Skin epidermis (tissue), 12 donors: Measurements from ENCODE around the gene CKMT1A.
"Not testable (repeated sequence)": the region's sequence is repeated elsewhere in the genome, so short reads cannot be mapped to it uniquely, and the experiment has no call there.

ENCODE experiments used
- H3K27ac ChIP-seq, 21 experiments: fragments of 200-600 bp; sonication (generic) in 11 of 21; one replicate each; pipeline ENCODE4 v1.5.0; 2020; ENCODE audit warnings: mild to moderate bottlenecking in 3 of 21, inconsistent platforms in 2 of 21, moderate library complexity in 2 of 21
- H3K4me3 ChIP-seq, 7 experiments: fragments of 200-600 bp; sonication (generic) in 2 of 7; one replicate each; pipeline ENCODE4 v1.5.0; 2020; ENCODE audit warnings: inconsistent platforms in 2 of 7, mild to moderate bottlenecking in 2 of 7, moderate library complexity in 1 of 7

The CKMT1A gene

GRCh38 chr15:43693148-43694022 is at the start of gene CKMT1A:
Gene CKMT1A (plus strand): TSS chr15:43693859. CDS start chr15:43694051, 192 bp downstream.
- not testable (repeated sequence) for H3K27ac ChIP-seq, H3K4me3 ChIP-seq

DNA sequence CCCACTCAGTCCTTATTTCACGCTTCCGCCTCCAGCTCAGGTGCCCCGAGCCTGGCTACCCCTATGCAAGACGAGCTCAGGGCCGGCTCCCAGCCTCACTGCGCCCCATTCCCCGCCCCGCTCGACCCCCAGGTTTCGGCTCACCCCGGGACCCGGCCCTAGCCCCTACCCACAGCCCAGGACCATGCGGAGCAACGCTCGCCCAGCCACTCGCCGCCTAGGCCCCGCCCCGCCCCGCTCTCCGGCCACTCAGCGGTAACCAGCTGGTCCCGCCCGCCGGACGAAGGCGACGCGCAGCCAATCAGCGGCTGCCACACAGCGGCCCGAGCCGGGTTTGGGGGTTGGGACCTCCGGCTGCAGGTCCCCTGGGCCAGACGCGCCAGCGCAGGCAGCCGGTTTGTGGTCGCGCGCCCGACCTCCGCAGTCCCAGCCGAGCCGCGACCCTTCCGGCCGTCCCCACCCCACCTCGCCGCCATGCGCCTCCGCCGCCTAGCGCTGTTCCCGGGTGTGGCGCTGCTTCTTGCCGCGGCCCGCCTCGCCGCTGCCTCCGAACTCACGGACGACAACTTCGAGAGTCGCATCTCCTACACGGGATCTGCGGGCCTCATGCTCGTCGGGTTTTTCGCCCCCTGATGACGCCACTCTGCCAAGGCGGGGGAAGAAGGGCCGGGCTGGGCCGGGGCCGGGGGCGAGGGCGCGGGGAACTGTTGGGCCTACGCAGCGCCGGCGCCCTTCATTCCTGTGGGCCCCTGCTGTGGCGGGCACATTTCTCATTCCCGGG is 44.8 kb upstream of the CKMT1A start, which contains the start of gene CATSPER2:
TSS of gene CATSPER2 (minus strand) at position 196 of the 781 bp plus-strand sequence. CDS start 783 bp downstream, outside the sequence.
- H3K4me3 ChIP-seq: no peak within 1 kb of the TSS
- no peak within 1 kb of the TSS for H3K27ac ChIP-seq

DNA sequence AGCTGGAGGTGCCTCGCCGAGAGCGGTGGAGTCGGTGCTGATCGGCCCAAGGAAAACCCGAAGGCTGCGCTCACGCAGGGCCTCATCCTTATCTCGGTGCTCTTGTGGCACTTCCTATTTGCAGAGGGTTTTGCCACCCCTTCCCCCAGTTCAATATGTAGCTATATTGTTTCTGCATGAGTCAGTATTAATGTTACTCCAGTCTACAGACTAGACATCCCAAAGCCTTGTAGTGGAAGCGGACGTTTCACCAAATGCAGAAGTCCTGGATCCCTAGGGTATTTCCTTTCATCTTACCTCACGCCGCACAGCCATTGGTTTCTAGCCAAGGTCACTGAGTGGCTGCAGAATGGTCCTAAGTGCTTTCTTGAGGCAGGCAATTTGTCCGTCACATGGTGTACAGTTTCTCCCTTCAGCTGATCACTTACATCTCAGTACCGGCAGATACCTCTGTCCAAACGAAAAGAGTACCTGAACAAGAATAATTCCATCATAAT is 44.2 kb upstream of the CKMT1A start:
- not testable (repeated sequence) for H3K27ac ChIP-seq, H3K4me3 ChIP-seq

- not testable (repeated sequence) for H3K27ac ChIP-seq
Observed at GRCh38 chr15:43659727-43660126, 33.9 kb upstream of the CKMT1A start.

DNA sequence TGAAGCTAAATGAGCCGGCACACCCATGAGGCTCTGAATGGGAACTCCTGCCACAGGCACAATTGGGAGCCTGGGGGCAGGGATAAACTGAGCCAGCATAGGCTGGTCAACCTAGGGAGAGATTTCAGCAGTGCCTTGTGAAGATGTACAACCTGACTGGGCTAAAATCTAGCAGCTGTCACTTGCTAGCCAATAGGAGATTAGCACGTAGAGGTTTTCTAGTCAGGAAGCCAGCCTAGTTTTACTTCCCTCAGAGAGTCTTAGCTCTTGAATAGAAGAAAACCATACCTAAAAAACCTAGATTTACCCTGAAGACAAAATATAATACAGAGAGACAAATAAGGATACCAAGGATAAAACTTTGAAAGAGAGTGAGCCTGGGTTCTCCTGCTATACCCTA is 31.4 kb upstream of the CKMT1A start:
- not testable (repeated sequence) for H3K27ac ChIP-seq, H3K4me3 ChIP-seq

More at GRCh38 chr15:43659727-43660126, 33.9 kb upstream of the CKMT1A start:
- H3K4me3 ChIP-seq: not testable (repeated sequence)

DNA sequence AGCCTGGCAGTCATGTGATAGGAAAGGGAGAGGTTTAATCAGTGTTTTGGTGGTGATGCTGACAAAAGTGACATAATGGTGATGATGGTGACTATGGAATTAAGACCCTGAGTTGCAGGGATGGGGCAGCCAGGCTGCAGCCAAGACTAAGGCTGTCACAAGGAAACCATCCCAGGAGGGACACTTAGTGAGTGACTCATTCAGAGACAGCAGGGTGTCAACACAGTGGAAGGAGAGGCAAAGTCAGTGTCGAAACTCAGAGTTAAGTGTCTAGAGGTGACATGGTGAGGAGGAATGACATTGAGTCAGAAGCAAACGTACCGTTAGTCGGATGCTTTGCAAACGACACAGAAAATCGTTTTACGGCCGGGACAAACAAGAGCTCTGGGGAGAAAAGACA is 30.3 kb upstream of the CKMT1A start:
- not testable (repeated sequence) for H3K4me3 ChIP-seq, H3K27ac ChIP-seq

- H3K4me3 ChIP-seq, H3K27ac ChIP-seq: not testable (repeated sequence)
Observed at GRCh38 chr15:43666177-43666576, 27.5 kb upstream of the CKMT1A start.

DNA sequence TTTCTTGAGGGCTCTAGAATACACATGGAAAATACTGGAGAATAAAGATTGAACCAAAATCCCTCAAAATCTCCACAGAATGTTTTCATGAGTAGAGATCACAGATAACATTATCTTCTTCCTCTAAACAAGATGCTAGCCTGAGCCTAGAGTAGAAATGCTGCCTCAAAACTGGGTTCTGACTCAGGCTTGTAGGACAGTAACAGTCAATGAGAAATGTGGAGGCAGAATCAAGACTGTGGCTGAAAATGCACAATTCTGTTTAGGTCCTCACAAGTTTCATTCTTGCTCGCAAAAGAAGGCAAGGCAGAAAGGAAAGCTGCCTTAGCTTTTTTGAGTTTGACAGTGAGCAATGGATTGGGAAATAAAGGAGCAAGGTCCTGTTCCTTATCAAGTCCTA is 19.5 kb upstream of the CKMT1A start:
- not testable (repeated sequence) for H3K4me3 ChIP-seq, H3K27ac ChIP-seq

GRCh38 chr15:43689604-43690301 is 3.9 kb upstream of the CKMT1A start:
- not testable (repeated sequence) for H3K27ac ChIP-seq, H3K4me3 ChIP-seq

- H3K4me3 ChIP-seq, H3K27ac ChIP-seq: not testable (repeated sequence)
Observed at GRCh38 chr15:43692679-43693078, 980 bp upstream of the CKMT1A start.

DNA sequence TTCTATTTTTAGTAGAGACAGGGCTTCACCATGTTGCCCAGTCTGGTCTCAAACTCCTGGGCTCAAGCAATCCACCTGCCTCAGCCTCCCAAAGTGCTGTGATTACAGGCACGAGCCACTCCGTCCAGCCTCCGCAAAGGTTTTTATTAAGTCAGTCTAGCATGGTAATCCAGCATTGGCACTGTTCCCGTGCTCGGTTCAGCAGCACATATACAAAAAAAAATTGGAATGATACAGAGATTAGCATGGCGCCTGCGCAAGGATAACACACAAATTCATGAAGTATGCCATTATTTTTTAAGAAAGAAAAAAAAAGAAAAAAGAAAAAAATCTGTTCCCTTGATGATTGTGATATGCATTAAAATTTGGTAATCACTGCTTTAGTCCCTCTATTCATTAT is 8.5 kb downstream of the CKMT1A start:
- H3K4me3 ChIP-seq: no peak overlapping the region
- no peak overlapping the region for H3K27ac ChIP-seq

- Histone ChIP-seq H3K27ac (no peak overlapping the region), H3K4me3 (no peak overlapping the region)
Observed at GRCh38 chr15:43702701-43703424, 9.2 kb downstream of the CKMT1A start.

GRCh38 chr15:43710431-43711131 is 16.9 kb downstream of the CKMT1A start:
- H3K4me3 ChIP-seq, H3K27ac ChIP-seq: not testable (repeated sequence)

DNA sequence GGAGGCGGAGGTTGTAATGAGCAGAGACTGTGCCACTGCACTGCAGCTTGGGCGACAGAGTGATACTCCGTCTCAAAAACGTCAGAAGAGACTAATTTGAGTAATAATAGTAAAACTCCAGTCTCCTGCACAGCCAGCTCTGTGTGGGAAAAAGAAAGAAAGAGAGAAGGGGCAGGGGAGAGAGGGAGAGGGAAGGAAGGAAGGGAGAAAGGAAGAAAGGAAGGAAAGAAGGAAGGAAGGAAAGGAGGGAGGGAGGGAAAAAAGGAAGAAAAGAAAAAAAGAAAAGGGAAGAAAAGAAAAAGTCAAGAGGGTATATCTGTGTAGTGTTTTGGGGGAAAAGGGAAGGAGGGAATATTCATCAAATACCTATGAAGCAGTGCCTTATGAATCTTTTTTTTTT is 29.5 kb downstream of the CKMT1A start:
- no peak overlapping the region for H3K27ac ChIP-seq
- H3K4me3 ChIP-seq: no peak overlapping the region

- not testable (repeated sequence) for H3K27ac ChIP-seq, H3K4me3 ChIP-seq
Observed at GRCh38 chr15:43726306-43726705, 32.6 kb downstream of the CKMT1A start.

DNA sequence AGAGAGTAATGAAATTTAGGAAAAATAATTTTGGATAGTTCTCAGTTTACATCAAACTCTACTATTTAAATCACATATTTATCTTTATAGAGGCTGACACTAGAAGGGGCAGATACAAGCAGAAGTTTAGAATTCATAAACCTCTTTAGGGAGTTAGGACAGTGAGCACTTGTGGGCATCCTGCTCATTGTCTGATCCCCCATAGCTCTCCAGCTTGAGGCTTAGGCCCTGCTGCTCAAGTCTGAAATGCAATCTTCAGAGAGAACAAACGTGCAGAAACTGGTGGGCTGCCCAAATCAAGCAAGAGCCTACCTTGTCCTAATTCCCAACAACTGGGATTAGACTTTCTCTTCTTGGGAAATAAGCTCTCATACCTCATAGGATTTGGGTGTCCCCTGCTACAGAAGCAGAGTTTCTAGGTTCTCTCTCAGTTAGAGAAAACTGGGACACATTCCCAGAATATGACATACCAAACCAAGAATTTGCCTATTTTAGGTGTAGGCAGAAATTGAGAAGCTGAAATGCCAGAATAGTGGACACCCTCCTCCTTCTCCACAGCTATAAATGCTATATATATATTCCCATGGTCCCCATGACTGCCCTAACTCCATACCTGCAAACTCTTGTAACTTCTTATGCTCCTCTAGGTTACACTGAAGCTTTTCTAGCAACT is 34.5 kb downstream of the CKMT1A start:
- H3K4me3 ChIP-seq, H3K27ac ChIP-seq: not testable (repeated sequence)

DNA sequence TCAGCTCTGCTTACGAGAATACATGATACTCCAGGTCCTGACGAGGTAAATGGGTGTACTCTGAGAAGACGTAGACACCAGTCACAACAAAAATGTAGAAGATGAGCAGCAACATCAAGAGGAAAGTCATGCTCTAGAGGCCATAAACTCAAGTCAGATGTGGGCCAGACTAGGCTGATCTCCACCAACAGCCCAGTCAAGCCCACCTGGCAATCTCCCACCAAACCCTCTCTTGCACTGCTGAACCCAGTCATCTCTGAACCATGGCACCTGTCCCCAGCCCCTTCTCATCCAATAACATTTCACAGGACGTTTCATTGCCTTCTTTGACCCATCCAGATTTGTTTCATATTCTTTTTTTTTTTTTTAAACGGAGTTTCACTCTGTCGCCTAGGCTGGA is 41.8 kb downstream of the CKMT1A start:
- H3K27ac ChIP-seq: no peak overlapping the region
- H3K4me3 ChIP-seq: no peak overlapping the region

- peak within 1 kb of the TSS; percentile 65 to 99 (median 95) for H3K27ac ChIP-seq
- peak within 1 kb of the TSS; percentile 55 to 93 (median 79) for H3K4me3 ChIP-seq
Observed at GRCh38 chr15:43746245-43746902, 52.7 kb downstream of the CKMT1A start, which contains the start of gene PDIA3. Gene PDIA3 (plus strand): TSS chr15:43746438. CDS start chr15:43746540, 102 bp downstream.
